ENCODE results near the gene TMEM41B. TPM values are rescaled to one million over a fixed set of nuclear protein-coding genes. Genes with fewer than 3 reads are reported as not detected.

TMEM41B gene
- total and polyA plus RNA-seq, 4 donors = 20.6 to 86.5 (median 72.3) TPM

DNA sequence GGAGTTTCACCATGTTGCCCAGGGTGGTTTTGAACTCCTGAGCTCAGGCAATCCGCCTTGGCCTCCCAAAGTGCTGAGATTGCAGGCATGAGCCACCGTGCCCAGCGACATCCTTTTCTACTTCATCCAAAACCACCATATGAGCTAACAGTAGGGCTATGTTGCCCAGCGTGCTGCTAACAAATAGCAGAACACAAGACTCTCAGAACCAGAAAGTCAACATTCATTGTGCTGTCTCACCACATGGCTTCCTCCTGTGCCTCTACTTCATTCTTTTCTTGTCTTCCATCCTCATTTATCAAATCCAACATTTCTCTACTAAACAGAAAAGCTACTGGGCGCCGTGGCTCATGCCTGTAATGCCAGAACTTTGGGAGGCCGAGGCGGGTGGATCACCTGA lies 37.2 kb downstream of the TMEM41B start:
- H3K4me3 ChIP-seq = no peak overlapping the region
- H3K27me3 ChIP-seq (ENCODE audit: control insufficient read depth in 3 of 3, insufficient read depth in 3 of 3, low read length in 2 of 3) = no peaks in the 10 kb centered on the region
- H3K9me3 ChIP-seq (ENCODE audit: control insufficient read depth in 4 of 4, insufficient read depth in 3 of 4, low read length in 3 of 4) = no peaks in the 10 kb centered on the region
- peaks cover 0 to 10% (median 1%) of the 10 kb centered on the region in 4 donors for H3K36me3 ChIP-seq (ENCODE audit: control insufficient read depth in 4 of 4, insufficient read depth in 4 of 4, low read length in 4 of 4)
- no peak for DNase-seq
- TF ChIP-seq, protein P1, sequence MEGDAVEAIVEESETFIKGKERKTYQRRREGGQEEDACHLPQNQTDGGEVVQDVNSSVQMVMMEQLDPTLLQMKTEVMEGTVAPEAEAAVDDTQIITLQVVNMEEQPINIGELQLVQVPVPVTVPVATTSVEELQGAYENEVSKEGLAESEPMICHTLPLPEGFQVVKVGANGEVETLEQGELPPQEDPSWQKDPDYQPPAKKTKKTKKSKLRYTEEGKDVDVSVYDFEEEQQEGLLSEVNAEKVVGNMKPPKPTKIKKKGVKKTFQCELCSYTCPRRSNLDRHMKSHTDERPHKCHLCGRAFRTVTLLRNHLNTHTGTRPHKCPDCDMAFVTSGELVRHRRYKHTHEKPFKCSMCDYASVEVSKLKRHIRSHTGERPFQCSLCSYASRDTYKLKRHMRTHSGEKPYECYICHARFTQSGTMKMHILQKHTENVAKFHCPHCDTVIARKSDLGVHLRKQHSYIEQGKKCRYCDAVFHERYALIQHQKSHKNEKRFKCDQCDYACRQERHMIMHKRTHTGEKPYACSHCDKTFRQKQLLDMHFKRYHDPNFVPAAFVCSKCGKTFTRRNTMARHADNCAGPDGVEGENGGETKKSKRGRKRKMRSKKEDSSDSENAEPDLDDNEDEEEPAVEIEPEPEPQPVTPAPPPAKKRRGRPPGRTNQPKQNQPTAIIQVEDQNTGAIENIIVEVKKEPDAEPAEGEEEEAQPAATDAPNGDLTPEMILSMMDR (IDR thresholded peaks at IDR 0.05; ENCODE audit: control extremely low read depth, extremely low read depth) = no peak
- H3K27ac ChIP-seq (ENCODE audit: low read depth in 1 of 2, low read length in 1 of 2) = no peak overlapping the region
- ATAC-seq (ENCODE audit: insufficient read depth, low FRiP score) = no peak
- WGBS, 2 donors = 90 to 94% methylated on average over 8 of the region's 8 CpGs
- peaks cover 0 to 6% (median 1%) of the 10 kb centered on the region in 5 donors for H3K4me1 ChIP-seq (ENCODE audit: control insufficient read depth in 5 of 5, insufficient read depth in 5 of 5, low read length in 5 of 5)
- no peak overlapping the region for H3K9ac ChIP-seq (ENCODE audit: insufficient read depth in 1 of 2, low read length in 2 of 2)

DNA sequence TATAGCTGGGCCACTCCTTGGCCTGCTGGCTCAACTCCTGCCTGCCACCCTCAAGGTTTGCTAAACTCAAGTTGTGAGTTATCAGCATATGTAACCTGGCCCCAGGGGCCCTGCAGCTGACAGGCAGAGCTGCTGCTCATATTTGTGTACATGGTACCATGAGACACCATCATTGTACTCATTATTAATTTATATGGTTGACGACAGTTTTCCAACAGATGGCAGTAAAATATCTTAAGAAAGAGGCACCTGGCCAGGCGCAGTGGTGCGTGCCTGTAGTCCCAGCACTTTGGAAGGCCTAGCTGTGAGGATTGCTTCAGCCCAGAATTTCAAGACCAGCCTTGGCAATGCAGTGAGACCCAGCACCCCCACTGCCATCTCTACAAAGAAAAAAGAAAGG lies 37.8 kb downstream of the TMEM41B start:
- no peaks in the 10 kb centered on the region for H3K27me3 ChIP-seq (ENCODE audit: control insufficient read depth in 3 of 3, insufficient read depth in 3 of 3, low read length in 2 of 3)
- no peak overlapping the region for H3K27ac ChIP-seq (ENCODE audit: low read depth in 1 of 2, low read length in 1 of 2)
- no peaks in the 10 kb centered on the region for H3K9me3 ChIP-seq (ENCODE audit: control insufficient read depth in 4 of 4, insufficient read depth in 3 of 4, low read length in 3 of 4)
- H3K9ac ChIP-seq (ENCODE audit: insufficient read depth in 1 of 2, low read length in 2 of 2) = no peak overlapping the region
- peaks cover 0 to 10% (median 1%) of the 10 kb centered on the region in 4 donors for H3K36me3 ChIP-seq (ENCODE audit: control insufficient read depth in 4 of 4, insufficient read depth in 4 of 4, low read length in 4 of 4)
- H3K4me3 ChIP-seq = no peak overlapping the region
- H3K4me1 ChIP-seq (ENCODE audit: control insufficient read depth in 5 of 5, insufficient read depth in 5 of 5, low read length in 5 of 5) = peaks cover 0 to 6% (median 1%) of the 10 kb centered on the region in 5 donors
- no peak for ATAC-seq (ENCODE audit: insufficient read depth, low FRiP score)
- WGBS, 2 donors = 94% methylated on average over 3 of the region's 3 CpGs
- TF ChIP-seq, protein P1 (IDR thresholded peaks at IDR 0.05; ENCODE audit: control extremely low read depth, extremely low read depth) = no peak
- DNase-seq = no peak

DNA sequence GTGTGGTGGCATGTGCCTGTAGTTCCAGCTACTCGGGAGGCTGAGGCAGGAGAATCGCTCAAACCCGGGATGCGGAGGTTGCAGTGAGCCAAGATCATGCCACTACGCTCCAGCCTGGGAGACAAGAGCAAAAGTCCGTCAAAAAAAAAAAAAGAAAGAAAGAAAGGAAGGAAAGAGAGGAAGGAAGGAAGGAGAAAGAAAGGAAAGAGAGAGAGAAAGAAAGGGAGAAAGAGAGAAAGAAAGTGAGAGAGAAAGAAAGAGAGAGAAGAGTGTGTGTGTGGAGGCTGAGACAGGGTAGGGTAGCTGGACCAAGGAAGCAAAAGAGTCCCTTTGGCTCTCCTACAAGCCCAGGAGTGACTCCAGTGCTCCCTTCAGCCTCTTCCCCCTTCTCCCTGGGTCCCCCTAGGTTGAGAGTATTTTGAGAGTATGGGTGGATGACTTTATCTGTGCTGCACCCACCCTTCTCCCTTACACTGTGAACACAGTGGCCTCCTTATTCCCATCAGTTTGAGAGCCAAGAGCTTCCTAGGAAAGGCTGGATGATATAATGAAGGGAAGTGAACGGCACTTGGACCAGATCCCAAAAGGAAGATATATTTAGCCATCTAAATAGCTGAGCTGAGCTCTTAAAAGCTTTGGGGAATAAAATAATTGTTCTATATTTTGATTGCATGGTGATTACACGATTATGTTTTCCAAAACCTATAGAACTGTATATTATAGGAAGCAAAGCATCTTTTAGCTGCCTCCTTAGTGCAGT lies 39.7 kb downstream of the TMEM41B start:
- Histone ChIP-seq H3K27ac (ENCODE audit: low read depth in 1 of 2, low read length in 1 of 2) (no peak overlapping the region), H3K9me3 (ENCODE audit: control insufficient read depth in 4 of 4, insufficient read depth in 3 of 4, low read length in 3 of 4) (no peaks in the 10 kb centered on the region), H3K9ac (ENCODE audit: insufficient read depth in 1 of 2, low read length in 2 of 2) (no peak overlapping the region), H3K4me1 (ENCODE audit: control insufficient read depth in 5 of 5, insufficient read depth in 5 of 5, low read length in 5 of 5) (peaks cover 0 to 6% (median 4%) of the 10 kb centered on the region in 5 donors), H3K4me3 (no peak overlapping the region), H3K36me3 (ENCODE audit: control insufficient read depth in 4 of 4, insufficient read depth in 4 of 4, low read length in 4 of 4) (peaks cover 0 to 5% (median 1%) of the 10 kb centered on the region in 4 donors), H3K27me3 (ENCODE audit: control insufficient read depth in 3 of 3, insufficient read depth in 3 of 3, low read length in 2 of 3) (no peaks in the 10 kb centered on the region)
- TF ChIP-seq, protein P1 (IDR thresholded peaks at IDR 0.05; ENCODE audit: control extremely low read depth, extremely low read depth) = no peak
- WGBS, 2 donors = 77 to 85% methylated on average over 8 of the region's 8 CpGs
- ATAC-seq (ENCODE audit: insufficient read depth, low FRiP score) (no peak), DNase-seq (peak in 2 of 3 donors; percentile 47 to 74)
